SU-DHL-6 (cell line): ENCODE measurements around the gene USP12.

ENCODE experiments used
- H2AFZ ChIP-seq: fragments of 200-600 bp; sonication (generic); 2 replicates; pipeline ENCODE4 v1.6.1; 2014; ENCODE audit warnings: low read depth, mild to moderate bottlenecking, moderate library complexity, mixed read lengths, antibody characterized with exemption, low read length; ENCODE audit not compliant: severe bottlenecking
- H3F3A ChIP-seq: fragments of 200-600 bp; shearing (Covaris generic); 2 replicates; pipeline ENCODE4 v1.6.0; 2016; ENCODE audit warnings: antibody characterized with exemption, mild to moderate bottlenecking; ENCODE audit not compliant: insufficient read depth
- H3K27ac ChIP-seq: fragments of 200-600 bp; sonication (generic); 2 replicates; pipeline ENCODE4 v1.5.1; 2016; ENCODE audit warnings: low read depth, mild to moderate bottlenecking, low read length, moderate library complexity, mixed read lengths
- H3K27me3 ChIP-seq: fragments of 200-600 bp; sonication (generic), shearing (Covaris generic); 2 replicates; pipeline ENCODE4 v1.6.0; 2014; ENCODE audit warnings: mild to moderate bottlenecking, low read length
- H3K36me3 ChIP-seq: fragments of 200-600 bp; sonication (generic); 2 replicates; pipeline ENCODE4 v1.6.1; 2014; ENCODE audit warnings: mild to moderate bottlenecking, low read length, mixed read lengths
- H3K4me2 ChIP-seq: fragments of 300-600, 200-600 bp; shearing (Covaris generic), sonication (generic); 2 replicates; pipeline ENCODE4 v1.6.0; 2014; ENCODE audit warnings: low read length, low read depth, mild to moderate bottlenecking; ENCODE audit not compliant: poor library complexity, severe bottlenecking
- H3K4me3 ChIP-seq: fragments of 200-600 bp; sonication (generic); 2 replicates; pipeline ENCODE4 v1.5.1; 2014; ENCODE audit warnings: antibody characterized with exemption, low read length, mild to moderate bottlenecking, mixed read lengths; ENCODE audit not compliant: insufficient read depth, poor library complexity, severe bottlenecking
- H3K79me2 ChIP-seq: fragments of 200-600 bp; sonication (generic); 2 replicates; pipeline ENCODE4 v1.6.1; 2014; ENCODE audit warnings: mild to moderate bottlenecking, low read length, moderate library complexity; ENCODE audit not compliant: insufficient read depth
- H3K9ac ChIP-seq: fragments of 200-600 bp; sonication (generic); 2 replicates; pipeline ENCODE4 v1.7.0; 2014; ENCODE audit warnings: mild to moderate bottlenecking, low read length
- H3K9me2 ChIP-seq: fragments of 200-600 bp; sonication (generic); replicated peaks from 2 replicates; pipeline ENCODE4 v1.6.1; 2014; ENCODE audit warnings: low read length; ENCODE audit not compliant: insufficient read depth
- H3K9me3 ChIP-seq: fragments of 200-600 bp; sonication (generic); 2 replicates; pipeline ENCODE4 v1.6.1; 2014; ENCODE audit warnings: low read length, mixed read lengths; ENCODE audit not compliant: insufficient read depth
- H4K20me1 ChIP-seq: fragments of 200-600 bp; sonication (generic); 2 replicates; pipeline ENCODE4 v1.6.1; 2014; ENCODE audit warnings: low read depth, mild to moderate bottlenecking, antibody characterized with exemption, low read length, moderate library complexity, mixed read lengths
- EZH2phosphoT487 ChIP-seq: fragments of 200-600 bp; sonication (generic), shearing (Covaris generic); conservative IDR thresholded peaks from 2 replicates; pipeline ENCODE4 v1.6.1; 2018; ENCODE audit warnings: mild to moderate bottlenecking, antibody characterized with exemption, low read length, moderate library complexity, mixed read lengths
- TF ChIP-seq, protein P1 (sequence below): fragments of 200-600 bp; sonication (generic); IDR thresholded peaks from one replicate; pipeline ENCODE4 v1.5.1; 2017; ENCODE audit warnings: antibody characterized with exemption, mild to moderate bottlenecking, low read length, moderate library complexity; ENCODE audit not compliant: insufficient read depth, poor library complexity, severe bottlenecking

Gene USP12

GRCh38 chr13:27120811-27121210, 50.8 kb downstream of the USP12 start:
- Histone ChIP-seq H3K27ac (no peak overlapping the region), H3K9me2 (no peaks in the 10 kb centered on the region), H3K4me3 (no peak overlapping the region), H3K9ac (no peak overlapping the region), H4K20me1 (peaks cover 3% of the 10 kb centered on the region; the same call in 1 of the 2 replicates), H3K79me2 (peaks cover 76% of the 10 kb centered on the region), H3K9me3 (0 out of 2 replicates have a peak, but pooled peaks cover 5% of the 10 kb centered on the region), H3K36me3 (peaks cover 8% of the 10 kb centered on the region; the same call in 1 of the 2 replicates), H3F3A (no peaks in the 10 kb centered on the region), H3K4me2 (no peak overlapping the region), H2AFZ (no peak overlapping the region), H3K27me3 (no peaks in the 10 kb centered on the region)
- TF ChIP-seq EZH2phosphoT487 = no peak
- TF ChIP-seq, protein P1, sequence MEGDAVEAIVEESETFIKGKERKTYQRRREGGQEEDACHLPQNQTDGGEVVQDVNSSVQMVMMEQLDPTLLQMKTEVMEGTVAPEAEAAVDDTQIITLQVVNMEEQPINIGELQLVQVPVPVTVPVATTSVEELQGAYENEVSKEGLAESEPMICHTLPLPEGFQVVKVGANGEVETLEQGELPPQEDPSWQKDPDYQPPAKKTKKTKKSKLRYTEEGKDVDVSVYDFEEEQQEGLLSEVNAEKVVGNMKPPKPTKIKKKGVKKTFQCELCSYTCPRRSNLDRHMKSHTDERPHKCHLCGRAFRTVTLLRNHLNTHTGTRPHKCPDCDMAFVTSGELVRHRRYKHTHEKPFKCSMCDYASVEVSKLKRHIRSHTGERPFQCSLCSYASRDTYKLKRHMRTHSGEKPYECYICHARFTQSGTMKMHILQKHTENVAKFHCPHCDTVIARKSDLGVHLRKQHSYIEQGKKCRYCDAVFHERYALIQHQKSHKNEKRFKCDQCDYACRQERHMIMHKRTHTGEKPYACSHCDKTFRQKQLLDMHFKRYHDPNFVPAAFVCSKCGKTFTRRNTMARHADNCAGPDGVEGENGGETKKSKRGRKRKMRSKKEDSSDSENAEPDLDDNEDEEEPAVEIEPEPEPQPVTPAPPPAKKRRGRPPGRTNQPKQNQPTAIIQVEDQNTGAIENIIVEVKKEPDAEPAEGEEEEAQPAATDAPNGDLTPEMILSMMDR = no peak

- Histone ChIP-seq H3K36me3 (peaks cover 8% of the 10 kb centered on the region; the same call in 1 of the 2 replicates), H3K79me2 (peaks cover 69% of the 10 kb centered on the region), H3K9me3 (0 out of 2 replicates have a peak, but pooled peaks cover 5% of the 10 kb centered on the region), H2AFZ (no peak overlapping the region), H3K4me3 (no peak overlapping the region), H3K27me3 (no peaks in the 10 kb centered on the region), H3K27ac (no peak overlapping the region), H4K20me1 (peaks cover 3% of the 10 kb centered on the region; the same call in 1 of the 2 replicates), H3F3A (no peaks in the 10 kb centered on the region), H3K4me2 (no peak overlapping the region), H3K9me2 (no peaks in the 10 kb centered on the region), H3K9ac (no peak overlapping the region)
- TF ChIP-seq, protein P1 = no peak
- no peak for TF ChIP-seq EZH2phosphoT487
Measured at GRCh38 chr13:27120011-27120410, 51.6 kb downstream of the USP12 start.

DNA sequence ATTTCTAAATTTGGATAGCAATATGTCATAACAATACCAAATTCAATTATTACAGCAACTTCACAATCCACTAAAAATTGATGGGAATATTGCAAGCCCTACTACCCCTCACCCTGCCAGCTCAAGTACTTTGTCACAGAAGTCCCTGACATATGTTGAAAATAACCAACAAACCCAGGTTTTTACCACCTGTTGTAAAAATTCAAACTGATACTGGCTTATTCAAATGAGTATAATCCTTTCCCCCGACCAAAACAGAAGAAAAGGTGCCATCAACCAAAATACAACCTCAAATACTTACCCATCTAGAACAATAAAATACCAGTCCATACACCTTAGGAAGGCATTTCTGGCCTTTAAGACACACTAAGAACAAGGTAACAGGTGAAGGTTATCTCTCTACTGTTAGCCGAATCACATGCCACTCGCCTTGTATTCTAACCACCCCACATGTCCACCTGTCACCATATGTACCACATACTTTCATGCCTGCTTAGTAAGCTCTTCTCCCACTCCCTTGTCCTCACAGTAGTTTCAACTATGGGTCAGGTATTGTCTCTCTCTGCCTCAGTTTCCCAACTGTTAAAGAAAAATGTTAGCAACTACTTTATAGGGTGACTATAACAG, 53.1 kb downstream of the USP12 start:
- Histone ChIP-seq H3K9me3 (0 out of 2 replicates have a peak, but pooled peaks cover 3% of the 10 kb centered on the region), H3K27me3 (no peaks in the 10 kb centered on the region), H3K27ac (no peak overlapping the region), H3K36me3 (no peaks in the 10 kb centered on the region), H4K20me1 (peaks cover 3% of the 10 kb centered on the region; the same call in 1 of the 2 replicates), H3K4me2 (no peak overlapping the region), H3K79me2 (peaks cover 55% of the 10 kb centered on the region), H2AFZ (no peak overlapping the region), H3K9me2 (no peaks in the 10 kb centered on the region), H3F3A (no peaks in the 10 kb centered on the region), H3K9ac (no peak overlapping the region), H3K4me3 (no peak overlapping the region)
- TF ChIP-seq, protein P1 = no peak
- TF ChIP-seq EZH2phosphoT487 = no peak
